K562 (cell line): ENCODE results near the gene ZDHHC24. TPM values are rescaled to one million over a fixed set of nuclear protein-coding genes. Genes with fewer than 3 reads are reported as not detected.

Experiments
- CBFB ChIP-seq: sonication (generic); formaldehyde crosslinking; IDR thresholded peaks from 2 replicates; pipeline ENCODE4 v1.4.0; 2020; ENCODE audit warnings: mild to moderate bottlenecking, missing genetic modification reagents
- CHCHD3 ChIP-seq: fragments of 250-450 bp; sonication (Bioruptor Pico); IDR thresholded peaks from 2 replicates; pipeline ENCODE4 v2.1.2; 2022; ENCODE audit warnings: mild to moderate bottlenecking
- FOXA1 ChIP-seq: fragments of 450-650 bp; IDR thresholded peaks from 2 replicates; pipeline ENCODE4 v1.6.1; 2016; ENCODE audit warnings: mild to moderate bottlenecking, borderline replicate concordance
- GATAD2A ChIP-seq: fragments of 450-650 bp; IDR thresholded peaks from 2 replicates; pipeline ENCODE4 v1.6.1; 2017
- MTA3 ChIP-seq: fragments of 450-650 bp; formaldehyde crosslinking; IDR thresholded peaks from 2 replicates; pipeline ENCODE4 v1.6.1; 2017; ENCODE audit warnings: mild to moderate bottlenecking, borderline replicate concordance
- NFATC3 ChIP-seq: fragments of 450-650 bp; IDR thresholded peaks from 2 replicates; pipeline ENCODE4 v1.6.1; 2017; ENCODE audit warnings: mild to moderate bottlenecking
- NFXL1 ChIP-seq: fragments of 450-650 bp; formaldehyde crosslinking; IDR thresholded peaks from 2 replicates; pipeline ENCODE4 v1.4.0; 2021; ENCODE audit warnings: mild to moderate bottlenecking
- NR2F6 ChIP-seq: fragments of 450-650 bp; formaldehyde crosslinking; IDR thresholded peaks from 2 replicates; pipeline ENCODE4 v1.4.0; 2020; ENCODE audit warnings: mild to moderate bottlenecking
- PML ChIP-seq: IDR thresholded peaks from 2 replicates; pipeline ENCODE4 v1.6.1; 2012; ENCODE audit warnings: low read length, inconsistent platforms
- RBM22 ChIP-seq: fragments of 200-400 bp; formaldehyde crosslinking; IDR thresholded peaks from 2 replicates; pipeline ENCODE4 v1.6.1; 2018; ENCODE audit warnings: low read length, low read depth; ENCODE audit not compliant: poor library complexity, severe bottlenecking
- SLC30A9 ChIP-seq: fragments of 250-450 bp; sonication (Bioruptor Pico); IDR thresholded peaks from 2 replicates; pipeline ENCODE4 v1.8.0; 2022; ENCODE audit warnings: mild to moderate bottlenecking, moderate library complexity
- SP1 ChIP-seq: sonication (generic); formaldehyde crosslinking; IDR thresholded peaks from 2 replicates; pipeline ENCODE4 v1.8.1; 2022; ENCODE audit warnings: mild to moderate bottlenecking, missing genetic modification reagents
- XRCC5 ChIP-seq: fragments of 200-400 bp; formaldehyde crosslinking; IDR thresholded peaks from 2 replicates; pipeline ENCODE4 v1.6.1; 2017; ENCODE audit warnings: low read depth, mild to moderate bottlenecking, low read length
- ZNF232 ChIP-seq: sonication (generic); formaldehyde crosslinking; IDR thresholded peaks from 2 replicates; pipeline ENCODE4 v1.8.0; 2022; ENCODE audit warnings: mild to moderate bottlenecking, missing genetic modification reagents
- ZNF311 ChIP-seq: fragments of 250-450 bp; sonication (Bioruptor Pico); IDR thresholded peaks from 2 replicates; pipeline ENCODE4 v1.4.0; 2020; ENCODE audit warnings: mild to moderate bottlenecking, moderate library complexity
- polyA plus RNA-seq, 8 experiments: library from polyadenylated mRNA; depleted of rRNA in 4 of 8; stranded (reverse) in 5 of 8; unstranded in 3 of 8; fragments of >200 nt; fragmentation: Nextera tagmentation in 2 of 8; fragmentation: Illumina TruSeq in 1 of 8; extraction: Ambion mirVana in 2 of 8; extraction: Trizol in 1 of 8; gene quantifications; 2 replicates each; pipeline versions ENCODE4 v1.2.1 to v1.2.3, GENCODE V29; 2011 to 2014; ENCODE audit warnings: inconsistent platforms in 1 of 8, missing spikeins in 1 of 8
- total RNA-seq, 7 experiments: library from RNA; depleted of rRNA in 6 of 7; stranded (reverse); fragments of >200 nt in 6 of 7; fragmentation: Illumina TruSeq in 2 of 7; extraction: Trizol in 2 of 7; gene quantifications; 2 replicates each; pipeline versions ENCODE4 v1.2.1 to v1.2.3, GENCODE V29; 2011 to 2021; ENCODE audit warnings: low replicate concordance in 1 of 7
- TF ChIP-seq, protein P1 (sequence below), 3 experiments: IDR thresholded peaks in 2 of 3; conservative IDR thresholded peaks in 1 of 3; 2 replicates each; pipeline ENCODE4 v1.5.1; 2011 to 2012; ENCODE audit warnings: low read length in 3 of 3, mild to moderate bottlenecking in 3 of 3, control low read depth in 2 of 3, improper control_type of control experiment in 1 of 3, inconsistent platforms in 1 of 3, low read depth in 1 of 3, mixed read lengths in 1 of 3, moderate library complexity in 1 of 3; ENCODE audit not compliant: insufficient read depth in 2 of 3
- TF ChIP-seq, protein P2 (sequence below): fragments of 450-650 bp; formaldehyde crosslinking; IDR thresholded peaks from 2 replicates; pipeline ENCODE4 v1.4.0; 2022; ENCODE audit warnings: mild to moderate bottlenecking, moderate library complexity
- TF ChIP-seq, protein P3 (sequence below): sonication (generic); formaldehyde crosslinking; IDR thresholded peaks from 2 replicates; pipeline ENCODE4 v1.8.1; 2023; ENCODE audit warnings: mild to moderate bottlenecking, missing genetic modification reagents
- TF ChIP-seq, protein P4 (sequence below): fragments of 250-450 bp; sonication (Bioruptor Pico); IDR thresholded peaks from 2 replicates; pipeline ENCODE4 v1.4.0; 2020; ENCODE audit warnings: mild to moderate bottlenecking, moderate library complexity
- TF ChIP-seq, protein P5 (sequence below): fragments of 150-350 bp; conservative IDR thresholded peaks from 2 replicates; pipeline ENCODE4 v1.6.1; 2014; ENCODE audit warnings: low read length

Gene ZDHHC24
- total and polyA plus RNA-seq, 9 of the 15 experiments (the other 6 are each of a cell fraction or from before 2014, with no cell fraction given): 0.45 to 11.2 (median 2.7) TPM

DNA sequence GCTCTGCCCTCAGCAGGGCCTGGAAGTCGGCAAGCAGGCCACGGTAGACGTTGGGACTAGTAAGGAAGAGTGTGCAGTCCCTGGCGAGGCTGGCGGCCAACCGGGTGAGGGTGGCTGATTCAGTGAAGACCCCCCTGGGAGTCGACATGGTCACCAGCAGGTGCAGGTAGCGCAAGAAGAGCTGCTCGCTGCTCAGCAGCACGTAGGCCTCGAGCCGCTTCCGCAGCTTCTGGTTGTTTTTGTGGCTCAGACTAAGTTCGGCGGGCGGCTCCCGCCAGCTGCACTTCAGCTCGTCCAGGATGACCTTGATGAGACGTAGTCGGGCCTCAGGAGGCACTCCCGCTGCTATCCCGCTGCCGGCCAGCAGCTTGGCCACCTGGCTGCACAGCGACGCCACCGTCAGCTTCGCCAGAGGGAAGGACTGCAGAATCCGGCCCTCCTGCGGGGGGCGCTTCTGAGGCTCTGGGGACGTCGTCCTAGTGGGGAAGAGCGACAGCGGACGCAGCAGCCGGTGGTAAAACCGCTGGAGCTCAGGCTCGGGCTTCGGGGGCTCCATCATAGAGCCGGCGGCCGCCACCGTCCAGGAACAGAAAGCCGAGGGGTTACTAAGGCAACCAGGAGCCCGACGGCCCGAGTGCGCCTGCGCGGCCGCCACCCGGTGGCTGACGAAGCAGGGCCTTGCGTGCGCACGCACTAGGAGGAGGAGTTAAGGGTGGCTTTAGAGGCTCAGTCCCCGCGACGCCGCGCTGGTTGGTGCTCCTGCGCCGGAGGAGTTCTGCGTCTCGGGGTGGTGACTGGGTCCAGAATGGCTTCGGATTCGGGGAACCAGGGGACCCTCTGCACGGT lies 46.8 kb upstream of the ZDHHC24 start, which contains the start of the genes CCDC87 and CCS (continued):
- TF ChIP-seq, protein P1, sequence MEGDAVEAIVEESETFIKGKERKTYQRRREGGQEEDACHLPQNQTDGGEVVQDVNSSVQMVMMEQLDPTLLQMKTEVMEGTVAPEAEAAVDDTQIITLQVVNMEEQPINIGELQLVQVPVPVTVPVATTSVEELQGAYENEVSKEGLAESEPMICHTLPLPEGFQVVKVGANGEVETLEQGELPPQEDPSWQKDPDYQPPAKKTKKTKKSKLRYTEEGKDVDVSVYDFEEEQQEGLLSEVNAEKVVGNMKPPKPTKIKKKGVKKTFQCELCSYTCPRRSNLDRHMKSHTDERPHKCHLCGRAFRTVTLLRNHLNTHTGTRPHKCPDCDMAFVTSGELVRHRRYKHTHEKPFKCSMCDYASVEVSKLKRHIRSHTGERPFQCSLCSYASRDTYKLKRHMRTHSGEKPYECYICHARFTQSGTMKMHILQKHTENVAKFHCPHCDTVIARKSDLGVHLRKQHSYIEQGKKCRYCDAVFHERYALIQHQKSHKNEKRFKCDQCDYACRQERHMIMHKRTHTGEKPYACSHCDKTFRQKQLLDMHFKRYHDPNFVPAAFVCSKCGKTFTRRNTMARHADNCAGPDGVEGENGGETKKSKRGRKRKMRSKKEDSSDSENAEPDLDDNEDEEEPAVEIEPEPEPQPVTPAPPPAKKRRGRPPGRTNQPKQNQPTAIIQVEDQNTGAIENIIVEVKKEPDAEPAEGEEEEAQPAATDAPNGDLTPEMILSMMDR (IDR thresholded peaks at IDR 0.05 in 2 of 3, conservative IDR thresholded peaks at IDR 0.05 in 1 of 3; ENCODE audit: insufficient read depth in 2 of 3, low read depth in 1 of 3, low read length in 3 of 3): peak; percentile 96 to 99 (median 99)
- TF ChIP-seq MTA3 (peak; percentile 72; the same call in 1 of the 2 replicates), NFXL1 (CRISPR knock-in tag) (no peak), GATAD2A (no peak), CBFB (CRISPR knock-in tag) (no peak), NR2F6 (no peak), NFATC3 (no peak), RBM22 (peak; percentile 42), FOXA1 (no peak), SLC30A9 (CRISPR knock-in tag) (no peak), XRCC5 (peak; percentile 78), ZNF311 (no peak), CHCHD3 (CRISPR knock-in tag) (no peak), SP1 (no peak; the same call in 1 of the 2 replicates), ZNF232 (no peak), PML (peak; percentile 66; the same call in 1 of the 2 replicates)
- TF ChIP-seq, protein P2, sequence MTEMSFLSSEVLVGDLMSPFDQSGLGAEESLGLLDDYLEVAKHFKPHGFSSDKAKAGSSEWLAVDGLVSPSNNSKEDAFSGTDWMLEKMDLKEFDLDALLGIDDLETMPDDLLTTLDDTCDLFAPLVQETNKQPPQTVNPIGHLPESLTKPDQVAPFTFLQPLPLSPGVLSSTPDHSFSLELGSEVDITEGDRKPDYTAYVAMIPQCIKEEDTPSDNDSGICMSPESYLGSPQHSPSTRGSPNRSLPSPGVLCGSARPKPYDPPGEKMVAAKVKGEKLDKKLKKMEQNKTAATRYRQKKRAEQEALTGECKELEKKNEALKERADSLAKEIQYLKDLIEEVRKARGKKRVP: no peak
- TF ChIP-seq, protein P3, sequence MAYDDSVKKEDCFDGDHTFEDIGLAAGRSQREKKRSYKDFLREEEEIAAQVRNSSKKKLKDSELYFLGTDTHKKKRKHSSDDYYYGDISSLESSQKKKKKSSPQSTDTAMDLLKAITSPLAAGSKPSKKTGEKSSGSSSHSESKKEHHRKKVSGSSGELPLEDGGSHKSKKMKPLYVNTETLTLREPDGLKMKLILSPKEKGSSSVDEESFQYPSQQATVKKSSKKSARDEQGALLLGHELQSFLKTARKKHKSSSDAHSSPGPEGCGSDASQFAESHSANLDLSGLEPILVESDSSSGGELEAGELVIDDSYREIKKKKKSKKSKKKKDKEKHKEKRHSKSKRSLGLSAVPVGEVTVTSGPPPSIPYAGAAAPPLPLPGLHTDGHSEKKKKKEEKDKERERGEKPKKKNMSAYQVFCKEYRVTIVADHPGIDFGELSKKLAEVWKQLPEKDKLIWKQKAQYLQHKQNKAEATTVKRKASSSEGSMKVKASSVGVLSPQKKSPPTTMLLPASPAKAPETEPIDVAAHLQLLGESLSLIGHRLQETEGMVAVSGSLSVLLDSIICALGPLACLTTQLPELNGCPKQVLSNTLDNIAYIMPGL (CRISPR knock-in tag): 0 out of 2 replicates have a peak, but pooled peaks have one; percentile 77
- TF ChIP-seq, protein P4, sequence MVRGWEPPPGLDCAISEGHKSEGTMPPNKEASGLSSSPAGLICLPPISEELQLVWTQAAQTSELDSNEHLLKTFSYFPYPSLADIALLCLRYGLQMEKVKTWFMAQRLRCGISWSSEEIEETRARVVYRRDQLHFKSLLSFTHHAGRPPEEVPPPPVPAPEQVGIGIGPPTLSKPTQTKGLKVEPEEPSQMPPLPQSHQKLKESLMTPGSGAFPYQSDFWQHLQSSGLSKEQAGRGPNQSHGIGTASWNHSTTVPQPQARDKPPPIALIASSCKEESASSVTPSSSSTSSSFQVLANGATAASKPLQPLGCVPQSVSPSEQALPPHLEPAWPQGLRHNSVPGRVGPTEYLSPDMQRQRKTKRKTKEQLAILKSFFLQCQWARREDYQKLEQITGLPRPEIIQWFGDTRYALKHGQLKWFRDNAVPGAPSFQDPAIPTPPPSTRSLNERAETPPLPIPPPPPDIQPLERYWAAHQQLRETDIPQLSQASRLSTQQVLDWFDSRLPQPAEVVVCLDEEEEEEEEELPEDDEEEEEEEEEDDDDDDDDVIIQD (CRISPR knock-in tag): no peak
- TF ChIP-seq, protein P5, sequence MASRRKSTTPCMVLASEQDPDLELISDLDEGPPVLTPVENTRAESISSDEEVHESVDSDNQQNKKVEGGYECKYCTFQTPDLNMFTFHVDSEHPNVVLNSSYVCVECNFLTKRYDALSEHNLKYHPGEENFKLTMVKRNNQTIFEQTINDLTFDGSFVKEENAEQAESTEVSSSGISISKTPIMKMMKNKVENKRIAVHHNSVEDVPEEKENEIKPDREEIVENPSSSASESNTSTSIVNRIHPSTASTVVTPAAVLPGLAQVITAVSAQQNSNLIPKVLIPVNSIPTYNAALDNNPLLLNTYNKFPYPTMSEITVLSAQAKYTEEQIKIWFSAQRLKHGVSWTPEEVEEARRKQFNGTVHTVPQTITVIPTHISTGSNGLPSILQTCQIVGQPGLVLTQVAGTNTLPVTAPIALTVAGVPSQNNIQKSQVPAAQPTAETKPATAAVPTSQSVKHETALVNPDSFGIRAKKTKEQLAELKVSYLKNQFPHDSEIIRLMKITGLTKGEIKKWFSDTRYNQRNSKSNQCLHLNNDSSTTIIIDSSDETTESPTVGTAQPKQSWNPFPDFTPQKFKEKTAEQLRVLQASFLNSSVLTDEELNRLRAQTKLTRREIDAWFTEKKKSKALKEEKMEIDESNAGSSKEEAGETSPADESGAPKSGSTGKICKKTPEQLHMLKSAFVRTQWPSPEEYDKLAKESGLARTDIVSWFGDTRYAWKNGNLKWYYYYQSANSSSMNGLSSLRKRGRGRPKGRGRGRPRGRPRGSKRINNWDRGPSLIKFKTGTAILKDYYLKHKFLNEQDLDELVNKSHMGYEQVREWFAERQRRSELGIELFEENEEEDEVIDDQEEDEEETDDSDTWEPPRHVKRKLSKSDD: no peak
